HG02943 (cell line): Measurements from ENCODE around the gene RFX7.

Experiments used
- ATAC-seq: cut with Tn5 transposase; IDR thresholded peaks from one replicate; pipeline ENCODE4 v1.9.1; 2021; ENCODE audit warnings: mild to moderate bottlenecking, low read depth, moderate library complexity; ENCODE audit not compliant: unreplicated experiment

RFX7 gene

GRCh38 chr15:56056626-56057025 lies 187.1 kb downstream of the RFX7 start:
- ATAC-seq: no peak

- ATAC-seq: no peak
Observed at GRCh38 chr15:56053046-56053400, 190.7 kb downstream of the RFX7 start.

- peak; percentile 63 for ATAC-seq
Observed at GRCh38 chr15:56052395-56053045, 191.2 kb downstream of the RFX7 start.

GRCh38 chr15:56051676-56052075 lies 192.0 kb downstream of the RFX7 start:
- ATAC-seq: no peak

- no peak for ATAC-seq
Observed at GRCh38 chr15:56049577-56049976, 194.1 kb downstream of the RFX7 start.

GRCh38 chr15:56047354-56047753 lies 196.3 kb downstream of the RFX7 start:
- no peak for ATAC-seq

GRCh38 chr15:56045068-56045748 lies 198.5 kb downstream of the RFX7 start:
- no peak for ATAC-seq

- no peak for ATAC-seq
Observed at GRCh38 chr15:56042982-56043980, 200.4 kb downstream of the RFX7 start.

- ATAC-seq: no peak
Observed at GRCh38 chr15:56042498-56042897, 201.2 kb downstream of the RFX7 start.

GRCh38 chr15:56042031-56042430 lies 201.6 kb downstream of the RFX7 start:
- ATAC-seq: no peak

GRCh38 chr15:56040081-56041035 lies 203.3 kb downstream of the RFX7 start:
- ATAC-seq: no peak

GRCh38 chr15:56038707-56039106 lies 205.0 kb downstream of the RFX7 start:
- no peak for ATAC-seq

- ATAC-seq: no peak
Observed at GRCh38 chr15:56038015-56038414, 205.7 kb downstream of the RFX7 start.
